Activated CD4-positive, alpha-beta T cell treated with anti-CD3 and anti-CD28 coated beads, Interleukin-2, amount 10 ng/mL, durations not matched to agents 7 days and 5 days (primary cell): Measurements from ENCODE around the gene HYI. TPM values are rescaled to one million over a fixed set of nuclear protein-coding genes. Genes with fewer than 3 reads are reported as not detected.

Experiments
- CTCF ChIA-PET: fragments of 350-600 bp; sonication (Branson Sonifier 250); formaldehyde crosslinking; loops from one replicate; lab custom pipeline; 2021; ENCODE audit warnings: antibody characterized with exemption; lab: Charles Lee
- POLR2A ChIA-PET: fragments of 350-600 bp; sonication (Branson Sonifier 250); formaldehyde crosslinking; loops from one replicate; lab custom pipeline; 2021; ENCODE audit warnings: antibody characterized with exemption; lab: Charles Lee
- DNase-seq: peaks from one replicate; pipeline ENCODE4 v3.0.0-alpha.2; 2020
- H3K27ac Mint-ChIP-seq: one replicate; pipeline ENCODE4 v1.8.0; 2021; ENCODE audit warnings: mild to moderate bottlenecking, moderate library complexity, mixed read lengths
- H3K27me3 Mint-ChIP-seq: one replicate; pipeline ENCODE4 v1.8.0; 2021; ENCODE audit warnings: mixed read lengths
- H3K36me3 Mint-ChIP-seq: one replicate; pipeline ENCODE4 v1.8.0; 2021; ENCODE audit warnings: low read depth, mixed read lengths
- H3K4me1 Mint-ChIP-seq: one replicate; pipeline ENCODE4 v1.8.0; 2021; ENCODE audit warnings: mixed read lengths
- H3K4me3 Mint-ChIP-seq: one replicate; pipeline ENCODE4 v1.8.0; 2021; ENCODE audit warnings: mild to moderate bottlenecking, moderate library complexity, mixed read lengths
- H3K9me3 Mint-ChIP-seq: one replicate; pipeline ENCODE4 v1.8.0; 2021; ENCODE audit warnings: mixed read lengths
- total RNA-seq, 2 experiments: library from RNA; stranded (reverse); gene quantifications; one replicate each; pipeline ENCODE4 v1.2.3, GENCODE V29; 2021

Gene HYI
- total RNA-seq, 2 experiments from 2014 or later, result 20.6 to 25.8 TPM

GRCh38 chr1:43446881-43447835 lies 6.6 kb downstream of the HYI start:
- Mint-ChIP-seq H3K27me3 (no peaks in the 10 kb centered on the region), H3K9me3 (no peaks in the 10 kb centered on the region), H3K27ac (no peak overlapping the region), H3K4me3 (no peak overlapping the region), H3K36me3 (peaks cover 39% of the 10 kb centered on the region), H3K4me1 (no peaks in the 10 kb centered on the region)
- POLR2A ChIA-PET, result no interaction called here
- CTCF ChIA-PET, result interaction anchor here (1.8 to 2.1 kb wide), 2 partner anchors 10 to 14 kb away, joined by 5 read pairs; no protein-coding TSS in a partner anchor
- DNase-seq, result no peak

GRCh38 chr1:43446388-43446740 lies 7.4 kb downstream of the HYI start:
- Mint-ChIP-seq H3K27me3 (no peaks in the 10 kb centered on the region), H3K4me3 (no peak overlapping the region), H3K36me3 (peaks cover 39% of the 10 kb centered on the region), H3K27ac (no peak overlapping the region), H3K9me3 (no peaks in the 10 kb centered on the region), H3K4me1 (no peaks in the 10 kb centered on the region)
- ChIA-PET POLR2A (no interaction called here), CTCF (interaction anchor here (2.1 kb wide), 1 partner anchor 11 kb away, joined by 5 read pairs; no protein-coding TSS in a partner anchor)
- no peak for DNase-seq

- Mint-ChIP-seq H3K36me3 (peaks cover 37% of the 10 kb centered on the region), H3K27me3 (no peaks in the 10 kb centered on the region), H3K9me3 (no peaks in the 10 kb centered on the region), H3K27ac (no peak overlapping the region), H3K4me3 (no peak overlapping the region), H3K4me1 (no peaks in the 10 kb centered on the region)
- ChIA-PET CTCF (interaction anchor here (2.1 kb wide), 1 partner anchor 11 kb away, joined by 5 read pairs; no protein-coding TSS in a partner anchor), POLR2A (no interaction called here)
- DNase-seq, result no peak
These were observed 7.9 kb downstream of the HYI start for GRCh38 chr1:43445606-43446387.

GRCh38 chr1:43444836-43445235 lies 8.9 kb downstream of the HYI start:
- POLR2A ChIA-PET, result no interaction called here
- H3K9me3 Mint-ChIP-seq, result no peaks in the 10 kb centered on the region
- no peak overlapping the region for H3K27ac Mint-ChIP-seq
- CTCF ChIA-PET, result interaction anchor here (0.7 to 0.8 kb wide), 2 partner anchors 9 to 103 kb away, joined by 3 read pairs; partner anchors contain the start of gene HYI
- no peaks in the 10 kb centered on the region for H3K27me3 Mint-ChIP-seq
- no peaks in the 10 kb centered on the region for H3K4me1 Mint-ChIP-seq
- H3K4me3 Mint-ChIP-seq, result no peak overlapping the region
- H3K36me3 Mint-ChIP-seq, result peaks cover 31% of the 10 kb centered on the region
- DNase-seq, result no peak

- POLR2A ChIA-PET, result no interaction called here
- DNase-seq, result no peak
- H3K27me3 Mint-ChIP-seq, result no peaks in the 10 kb centered on the region
- no peak overlapping the region for H3K4me3 Mint-ChIP-seq
- H3K27ac Mint-ChIP-seq, result no peak overlapping the region
- no peaks in the 10 kb centered on the region for H3K9me3 Mint-ChIP-seq
- peaks cover 28% of the 10 kb centered on the region for H3K36me3 Mint-ChIP-seq
- CTCF ChIA-PET, result interaction anchor here (0.7 to 0.8 kb wide), 2 partner anchors 10 to 103 kb away, joined by 3 read pairs; partner anchors contain the start of gene HYI
- H3K4me1 Mint-ChIP-seq, result no peaks in the 10 kb centered on the region
These were observed 9.4 kb downstream of the HYI start for GRCh38 chr1:43444151-43444828.

- H3K27me3 Mint-ChIP-seq, result no peaks in the 10 kb centered on the region
- no peak overlapping the region for H3K27ac Mint-ChIP-seq
- ChIA-PET CTCF (interaction anchor here (1.9 kb wide), 1 partner anchor 11 kb away, joined by 6 read pairs; the partner anchor contains the start of gene HYI), POLR2A (no interaction called here)
- no peak for DNase-seq
- no peaks in the 10 kb centered on the region for H3K4me1 Mint-ChIP-seq
- H3K4me3 Mint-ChIP-seq, result no peak overlapping the region
- H3K9me3 Mint-ChIP-seq, result no peaks in the 10 kb centered on the region
- peaks cover 22% of the 10 kb centered on the region for H3K36me3 Mint-ChIP-seq
These were observed 10.4 kb downstream of the HYI start for GRCh38 chr1:43443197-43443946.

- Mint-ChIP-seq H3K27ac (no peak overlapping the region), H3K4me1 (no peaks in the 10 kb centered on the region), H3K36me3 (peaks cover 22% of the 10 kb centered on the region), H3K9me3 (no peaks in the 10 kb centered on the region), H3K4me3 (no peak overlapping the region), H3K27me3 (no peaks in the 10 kb centered on the region)
- ChIA-PET POLR2A (no interaction called here), CTCF (interaction anchor here (1.3 to 1.9 kb wide), 2 partner anchors 9 to 12 kb away, joined by 3 to 6 read pairs; partner anchors contain the start of gene HYI)
- DNase-seq, result no peak
These were observed 11.0 kb downstream of the HYI start for GRCh38 chr1:43442756-43443155.

- no peak for DNase-seq
- no peaks in the 10 kb centered on the region for H3K4me1 Mint-ChIP-seq
- CTCF ChIA-PET, result interaction anchor here (1.3 to 1.9 kb wide), 2 partner anchors 10 to 12 kb away, joined by 3 to 6 read pairs; partner anchors contain the start of gene HYI
These were observed 11.7 kb downstream of the HYI start for GRCh38 chr1:43441894-43442637.

GRCh38 chr1:43441166-43441893 lies 12.4 kb downstream of the HYI start:
- H3K4me1 Mint-ChIP-seq, result no peaks in the 10 kb centered on the region
- no peak for DNase-seq
- H3K36me3 Mint-ChIP-seq, result peaks cover 13% of the 10 kb centered on the region
- H3K9me3 Mint-ChIP-seq, result no peaks in the 10 kb centered on the region
- CTCF ChIA-PET, result interaction anchor here (1.3 to 1.9 kb wide), 2 partner anchors 11 to 13 kb away, joined by 3 to 6 read pairs; partner anchors contain the start of gene HYI
- no peak overlapping the region for H3K4me3 Mint-ChIP-seq
- POLR2A ChIA-PET, result no interaction called here
- H3K27ac Mint-ChIP-seq, result no peak overlapping the region
- H3K27me3 Mint-ChIP-seq, result no peaks in the 10 kb centered on the region

More at GRCh38 chr1:43441894-43442637, 11.7 kb downstream of the HYI start:
- H3K36me3 Mint-ChIP-seq, result peaks cover 15% of the 10 kb centered on the region
- H3K9me3 Mint-ChIP-seq, result no peaks in the 10 kb centered on the region
- H3K27ac Mint-ChIP-seq, result no peak overlapping the region
- POLR2A ChIA-PET, result no interaction called here
- H3K27me3 Mint-ChIP-seq, result no peaks in the 10 kb centered on the region
- no peak overlapping the region for H3K4me3 Mint-ChIP-seq

- H3K27ac Mint-ChIP-seq, result no peak overlapping the region
- no peak overlapping the region for H3K4me3 Mint-ChIP-seq
- no peaks in the 10 kb centered on the region for H3K9me3 Mint-ChIP-seq
- peaks cover 11% of the 10 kb centered on the region for H3K36me3 Mint-ChIP-seq
- ChIA-PET POLR2A (no interaction called here), CTCF (interaction anchor here (0.9 to 1.6 kb wide), 2 partner anchors 13 to 14 kb away, joined by 3 read pairs; partner anchors contain the start of gene HYI)
- peaks cover 2% of the 10 kb centered on the region for H3K4me1 Mint-ChIP-seq
- H3K27me3 Mint-ChIP-seq, result no peaks in the 10 kb centered on the region
- no peak for DNase-seq
These were observed 13.4 kb downstream of the HYI start for GRCh38 chr1:43440358-43440757.
